Measurements from ENCODE around the gene COL9A2. TPM values are rescaled to one million over a fixed set of nuclear protein-coding genes. Genes with fewer than 3 reads are reported as not detected.
"Not testable (repeated sequence)": the region's sequence is repeated elsewhere in the genome, so short reads cannot be mapped to it uniquely, and the experiment has no call there.

The COL9A2 gene
- total RNA-seq, 2 donors from 2014 or later, result 7.0 to 9.6 TPM

- Mint-ChIP-seq H3K36me3 (peaks cover 0 to 16% of the 10 kb centered on the region in 2 donors), H3K9me3 (no peaks in the 10 kb centered on the region), H3K27ac (peak overlapping the region; percentile 58 to 62)
- peak; percentile 87 to 93 for DNase-seq (ENCODE audit: low spot score in 2 of 2)
- peak; percentile 75 to 79 for ATAC-seq
Measured at GRCh38 chr1:40338745-40339419, 21.8 kb upstream of the COL9A2 start.

GRCh38 chr1:40337443-40337842 is 20.4 kb upstream of the COL9A2 start:
- Mint-ChIP-seq H3K9me3 (peaks cover 0 to 5% of the 10 kb centered on the region in 2 donors), H3K27ac (no peak overlapping the region), H3K36me3 (peaks cover 0 to 6% of the 10 kb centered on the region in 2 donors)
- ATAC-seq, result no peak
- DNase-seq (ENCODE audit: low spot score in 2 of 2), result no peak

- Mint-ChIP-seq H3K36me3 (no peaks in the 10 kb centered on the region), H3K27ac (no peak overlapping the region), H3K9me3 (peaks cover 0 to 5% of the 10 kb centered on the region in 2 donors)
- ATAC-seq (no peak), DNase-seq (ENCODE audit: low spot score in 2 of 2) (no peak)
Measured at GRCh38 chr1:40332695-40333094, 15.6 kb upstream of the COL9A2 start.

- H3K27ac Mint-ChIP-seq; H3K9me3 Mint-ChIP-seq; H3K36me3 Mint-ChIP-seq; ATAC-seq; DNase-seq (ENCODE audit: low spot score in 2 of 2): not testable (repeated sequence)
Measured at GRCh38 chr1:40331403-40331802, 14.3 kb upstream of the COL9A2 start.

- no peaks in the 10 kb centered on the region for H3K9me3 Mint-ChIP-seq
- H3K36me3 Mint-ChIP-seq, result no peaks in the 10 kb centered on the region
- DNase-seq (ENCODE audit: low spot score in 2 of 2), result no peak
- ATAC-seq, result no peak
- H3K27ac Mint-ChIP-seq, result no peak overlapping the region
Measured at GRCh38 chr1:40318970-40319621, 2.0 kb upstream of the COL9A2 start.

- H3K36me3 Mint-ChIP-seq, result no peaks in the 10 kb centered on the region
- DNase-seq (ENCODE audit: low spot score in 2 of 2) (no peak), ATAC-seq (no peak)
- no peak overlapping the region for H3K27ac Mint-ChIP-seq
- H3K9me3 Mint-ChIP-seq, result no peaks in the 10 kb centered on the region
Measured at GRCh38 chr1:40318476-40318875, 1.4 kb upstream of the COL9A2 start.

GRCh38 chr1:40317394-40318074 is 448 bp upstream of the COL9A2 start:
- DNase-seq (ENCODE audit: low spot score in 2 of 2) (no peak), ATAC-seq (no peak)
- Mint-ChIP-seq H3K36me3 (no peaks in the 10 kb centered on the region), H3K27ac (no peak overlapping the region), H3K9me3 (no peaks in the 10 kb centered on the region)

GRCh38 chr1:40315795-40316594 is 1.1 kb downstream of the COL9A2 start:
- DNase-seq (ENCODE audit: low spot score in 2 of 2) (peak in 1 of 2 donors; percentile 32), ATAC-seq (peak; percentile 42 to 46)
- Mint-ChIP-seq H3K9me3 (no peaks in the 10 kb centered on the region), H3K27ac (peak overlapping the region in 1 of 2 donors; percentile 75), H3K36me3 (no peaks in the 10 kb centered on the region)

- ATAC-seq, result peak; percentile 72 to 79
- H3K27ac Mint-ChIP-seq, result peak overlapping the region in 1 of 2 donors; percentile 75
- no peaks in the 10 kb centered on the region for H3K36me3 Mint-ChIP-seq
- DNase-seq (ENCODE audit: low spot score in 2 of 2), result peak; percentile 86 to 87
- no peaks in the 10 kb centered on the region for H3K9me3 Mint-ChIP-seq
Measured at GRCh38 chr1:40315239-40315794, 1.8 kb downstream of the COL9A2 start.

GRCh38 chr1:40314721-40315238 is 2.3 kb downstream of the COL9A2 start:
- ATAC-seq, result peak in 1 of 2 donors; percentile 20
- no peak for DNase-seq (ENCODE audit: low spot score in 2 of 2)
- no peaks in the 10 kb centered on the region for H3K9me3 Mint-ChIP-seq
- H3K36me3 Mint-ChIP-seq, result no peaks in the 10 kb centered on the region
- H3K27ac Mint-ChIP-seq, result peak overlapping the region in 1 of 2 donors; percentile 75

GRCh38 chr1:40313958-40314720 is 2.9 kb downstream of the COL9A2 start:
- H3K27ac Mint-ChIP-seq, result peak overlapping the region in 1 of 2 donors; percentile 62
- DNase-seq (ENCODE audit: low spot score in 2 of 2), result no peak
- H3K9me3 Mint-ChIP-seq, result no peaks in the 10 kb centered on the region
- no peaks in the 10 kb centered on the region for H3K36me3 Mint-ChIP-seq
- no peak for ATAC-seq

GRCh38 chr1:40313329-40313957 is 3.6 kb downstream of the COL9A2 start:
- ATAC-seq (no peak), DNase-seq (ENCODE audit: low spot score in 2 of 2) (no peak)
- Mint-ChIP-seq H3K9me3 (no peaks in the 10 kb centered on the region), H3K27ac (peak overlapping the region in 1 of 2 donors; percentile 62), H3K36me3 (no peaks in the 10 kb centered on the region)

GRCh38 chr1:40312238-40313205 is 4.6 kb downstream of the COL9A2 start:
- peak overlapping the region in 1 of 2 donors; percentile 62 for H3K27ac Mint-ChIP-seq
- DNase-seq (ENCODE audit: low spot score in 2 of 2) (no peak), ATAC-seq (peak in 1 of 2 donors; percentile 35)
- H3K36me3 Mint-ChIP-seq, result no peaks in the 10 kb centered on the region
- no peaks in the 10 kb centered on the region for H3K9me3 Mint-ChIP-seq

- Mint-ChIP-seq H3K9me3 (no peaks in the 10 kb centered on the region), H3K27ac (peak overlapping the region; percentile 41 to 62), H3K36me3 (no peaks in the 10 kb centered on the region)
- no peak for DNase-seq (ENCODE audit: low spot score in 2 of 2)
- no peak for ATAC-seq
Measured at GRCh38 chr1:40311692-40312091, 5.4 kb downstream of the COL9A2 start.

All from activated naive CD4-positive, alpha-beta T cell treated with anti-CD3 and anti-CD28 coated beads, Interleukin-2, amount 50 U/mL, for 72 hours (primary cell).